Colonic mucosa (tissue), 4 donors: ENCODE measurements around the gene DIP2A. TPM values are rescaled to one million over a fixed set of nuclear protein-coding genes. Genes with fewer than 3 reads are reported as not detected.
"Not testable (repeated sequence)": the region's sequence is repeated elsewhere in the genome, so short reads cannot be mapped to it uniquely, and the experiment has no call there.

ENCODE experiments used
- DNase-seq: peaks from one replicate; pipeline ENCODE4 v3.0.0-alpha.2; 2020
- H3K27ac ChIP-seq: fragments of 200-600 bp; one replicate; pipeline ENCODE4 v1.8.0; 2021
- H3K27me3 ChIP-seq: fragments of 200-600 bp; one replicate; pipeline ENCODE4 v1.8.0; 2021
- H3K36me3 ChIP-seq: fragments of 200-600 bp; one replicate; pipeline ENCODE4 v1.8.0; 2021
- H3K4me1 ChIP-seq: fragments of 200-600 bp; one replicate; pipeline ENCODE4 v1.8.0; 2021; ENCODE audit warnings: mild to moderate bottlenecking
- H3K4me3 ChIP-seq: fragments of 200-600 bp; one replicate; pipeline ENCODE4 v1.8.0; 2021
- H3K9ac ChIP-seq, 2 donors: one replicate each; pipeline ENCODE4 v1.7.0; 2013; ENCODE audit warnings: control low read depth in 2 of 2, low read depth in 2 of 2, low read length in 2 of 2
- H3K9me3 ChIP-seq: fragments of 200-600 bp; one replicate; pipeline ENCODE4 v1.8.0; 2021
- intact Hi-C: fragments of 100-400 bp; cut with DNase I; formaldehyde crosslinking; loops from one replicate; pipeline ENCODE4 v1.14.1; 2022
- total RNA-seq, 2 donors: library from RNA; stranded (reverse); fragmentation: NEBNext Ultra II Directional in 1 of 2; extraction: Animal tissue kit (Norgen Biotek cat#: 25700) in 1 of 2; gene quantifications; one replicate each; pipeline ENCODE4 v1.2.1, GENCODE V29; 2021
- TF ChIP-seq, protein P1 (sequence below): fragments of 200-600 bp; IDR thresholded peaks from one replicate; pipeline ENCODE4 v1.8.0; 2022; ENCODE audit warnings: antibody characterized with exemption, mild to moderate bottlenecking
- donor health status: healthy.
- donor health status: DM: no; HTN: no; CAD: no.
- donor health status: DM: no; HTN: no; CAD: no.

DIP2A gene
- total RNA-seq, 2 donors from 2014 or later, result 40.4 to 41.0 TPM

DNA sequence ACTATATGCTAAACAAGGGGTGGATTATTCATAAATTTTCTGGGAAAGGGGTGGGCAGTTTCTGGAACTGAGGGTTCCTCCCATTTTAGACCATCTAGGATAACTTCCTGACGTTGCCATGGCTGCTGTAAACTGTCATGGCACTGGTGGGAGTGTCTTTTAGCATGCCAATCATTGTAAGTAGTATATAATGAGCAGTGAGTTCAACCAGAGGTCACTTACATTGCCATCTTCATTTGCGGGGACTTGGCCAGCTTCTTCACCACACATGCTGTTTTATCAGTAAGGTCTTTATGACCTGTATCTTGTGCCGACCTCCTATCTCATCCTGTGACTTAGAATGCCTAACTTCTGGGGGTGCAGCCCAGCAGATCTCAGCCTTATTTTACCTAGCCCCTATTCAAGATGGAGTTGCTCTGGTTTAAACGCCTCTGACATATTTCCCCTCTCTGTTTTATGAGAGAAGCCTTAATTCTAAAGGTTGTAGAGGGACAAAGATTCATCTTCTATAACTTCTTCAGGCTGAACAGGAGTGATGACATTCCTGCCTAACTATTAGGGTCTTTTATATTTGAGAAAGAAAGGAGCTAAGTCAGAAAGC is 60.4 kb downstream of the DIP2A start:
- no peaks in the 10 kb centered on the region for H3K27me3 ChIP-seq
- TF ChIP-seq, protein P1, sequence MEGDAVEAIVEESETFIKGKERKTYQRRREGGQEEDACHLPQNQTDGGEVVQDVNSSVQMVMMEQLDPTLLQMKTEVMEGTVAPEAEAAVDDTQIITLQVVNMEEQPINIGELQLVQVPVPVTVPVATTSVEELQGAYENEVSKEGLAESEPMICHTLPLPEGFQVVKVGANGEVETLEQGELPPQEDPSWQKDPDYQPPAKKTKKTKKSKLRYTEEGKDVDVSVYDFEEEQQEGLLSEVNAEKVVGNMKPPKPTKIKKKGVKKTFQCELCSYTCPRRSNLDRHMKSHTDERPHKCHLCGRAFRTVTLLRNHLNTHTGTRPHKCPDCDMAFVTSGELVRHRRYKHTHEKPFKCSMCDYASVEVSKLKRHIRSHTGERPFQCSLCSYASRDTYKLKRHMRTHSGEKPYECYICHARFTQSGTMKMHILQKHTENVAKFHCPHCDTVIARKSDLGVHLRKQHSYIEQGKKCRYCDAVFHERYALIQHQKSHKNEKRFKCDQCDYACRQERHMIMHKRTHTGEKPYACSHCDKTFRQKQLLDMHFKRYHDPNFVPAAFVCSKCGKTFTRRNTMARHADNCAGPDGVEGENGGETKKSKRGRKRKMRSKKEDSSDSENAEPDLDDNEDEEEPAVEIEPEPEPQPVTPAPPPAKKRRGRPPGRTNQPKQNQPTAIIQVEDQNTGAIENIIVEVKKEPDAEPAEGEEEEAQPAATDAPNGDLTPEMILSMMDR, result no peak
- H3K27ac ChIP-seq, result no peak overlapping the region
- no peak overlapping the region for H3K9ac ChIP-seq
- H3K36me3 ChIP-seq, result no peaks in the 10 kb centered on the region
- H3K4me3 ChIP-seq, result no peak overlapping the region
- H3K9me3 ChIP-seq, result no peaks in the 10 kb centered on the region
- DNase-seq, result no peak
- intact Hi-C loops, result no loop called here
- H3K4me1 ChIP-seq, result no peaks in the 10 kb centered on the region

- H3K4me1 ChIP-seq, H3K27ac ChIP-seq, intact Hi-C loops, H3K9ac ChIP-seq, H3K27me3 ChIP-seq, H3K9me3 ChIP-seq, H3K36me3 ChIP-seq, DNase-seq, H3K4me3 ChIP-seq: not testable (repeated sequence)
These were observed 68.7 kb downstream of the DIP2A start for GRCh38 chr21:46527393-46527792.

GRCh38 chr21:46527801-46528200 is 69.1 kb downstream of the DIP2A start:
- Histone ChIP-seq H3K27me3 (no peaks in the 10 kb centered on the region), H3K27ac (no peak overlapping the region), H3K4me3 (no peak overlapping the region), H3K9me3 (no peaks in the 10 kb centered on the region), H3K4me1 (no peaks in the 10 kb centered on the region), H3K36me3 (no peaks in the 10 kb centered on the region), H3K9ac (no peak overlapping the region)
- intact Hi-C loops, result no loop called here
- TF ChIP-seq, protein P1, result no peak
- DNase-seq, result no peak

- no peak for DNase-seq
- Histone ChIP-seq H3K27me3 (no peaks in the 10 kb centered on the region), H3K4me3 (no peak overlapping the region), H3K9me3 (no peaks in the 10 kb centered on the region), H3K27ac (no peak overlapping the region), H3K9ac (no peak overlapping the region), H3K4me1 (no peaks in the 10 kb centered on the region), H3K36me3 (peaks cover 8% of the 10 kb centered on the region)
- intact Hi-C loops, result no loop called here
- TF ChIP-seq, protein P1, result no peak
These were observed 73.4 kb downstream of the DIP2A start for GRCh38 chr21:46532080-46532479.

DNA sequence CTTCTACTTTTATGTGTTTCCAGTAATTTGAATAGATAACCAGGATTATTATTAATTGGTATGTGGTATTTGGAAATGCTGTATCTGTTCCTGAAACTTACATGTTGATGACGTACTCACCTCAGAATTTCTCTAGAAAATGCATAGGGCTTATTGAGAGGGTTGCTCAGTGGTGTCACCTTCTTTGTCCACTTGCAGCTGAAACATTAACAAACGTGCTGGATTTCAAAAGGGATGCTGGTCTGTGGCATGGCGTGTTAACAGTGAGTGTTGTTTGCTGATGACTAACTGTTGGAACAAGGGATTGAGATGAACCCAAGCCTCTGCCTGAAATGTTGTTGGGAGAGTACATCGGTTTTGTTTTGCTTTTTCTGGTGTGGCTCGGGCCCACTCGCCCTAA is 78.3 kb downstream of the DIP2A start:
- H3K27me3 ChIP-seq, result no peaks in the 10 kb centered on the region
- peaks cover 11% of the 10 kb centered on the region for H3K36me3 ChIP-seq
- H3K27ac ChIP-seq, result no peak overlapping the region
- no peak for DNase-seq
- H3K9ac ChIP-seq, result no peak overlapping the region
- no peaks in the 10 kb centered on the region for H3K4me1 ChIP-seq
- TF ChIP-seq, protein P1, result no peak
- intact Hi-C loops, result no loop called here
- no peak overlapping the region for H3K4me3 ChIP-seq
- no peaks in the 10 kb centered on the region for H3K9me3 ChIP-seq

- H3K27me3 ChIP-seq, result no peaks in the 10 kb centered on the region
- DNase-seq, result no peak
- H3K4me1 ChIP-seq, result no peaks in the 10 kb centered on the region
- intact Hi-C loops, result no loop called here
- no peaks in the 10 kb centered on the region for H3K9me3 ChIP-seq
- H3K27ac ChIP-seq, result no peak overlapping the region
- H3K9ac ChIP-seq, result no peak overlapping the region
- TF ChIP-seq, protein P1, result no peak
- H3K4me3 ChIP-seq, result no peak overlapping the region
- peaks cover 11% of the 10 kb centered on the region for H3K36me3 ChIP-seq
These were observed 79.6 kb downstream of the DIP2A start for GRCh38 chr21:46538262-46538661.
